ENCODE results near the gene SYF2.
"Not testable (repeated sequence)": the region's sequence is repeated elsewhere in the genome, so short reads cannot be mapped to it uniquely, and the experiment has no call there.

The SYF2 gene

GRCh38 chr1:25246600-25247023 lies 14.3 kb upstream of the SYF2 start:
- DNase-seq (ENCODE audit: low read depth in 3 of 3) = peak in 1 of 3 donors; percentile 13

- no peak for DNase-seq (ENCODE audit: low read depth in 3 of 3)
Observed at GRCh38 chr1:25245809-25246599, 13.7 kb upstream of the SYF2 start.

- no peak for DNase-seq (ENCODE audit: low read depth in 3 of 3)
Observed at GRCh38 chr1:25245393-25245792, 13.1 kb upstream of the SYF2 start.

GRCh38 chr1:25243907-25244306 lies 11.6 kb upstream of the SYF2 start:
- DNase-seq (ENCODE audit: low read depth in 3 of 3) = no peak

- DNase-seq (ENCODE audit: low read depth in 3 of 3) = peak; percentile 84 to 93 (median 87)
Observed at GRCh38 chr1:25239681-25240541, 7.6 kb upstream of the SYF2 start.

- no peak for DNase-seq (ENCODE audit: low read depth in 3 of 3)
Observed at GRCh38 chr1:25238046-25238445, 5.7 kb upstream of the SYF2 start.

GRCh38 chr1:25236261-25236660 lies 4.0 kb upstream of the SYF2 start:
- DNase-seq (ENCODE audit: low read depth in 3 of 3) = not testable (repeated sequence)

GRCh38 chr1:25235411-25235810 lies 3.1 kb upstream of the SYF2 start:
- not testable (repeated sequence) for DNase-seq (ENCODE audit: low read depth in 3 of 3)

- peak; percentile 35 to 54 (median 49) for DNase-seq (ENCODE audit: low read depth in 3 of 3)
Observed at GRCh38 chr1:25232866-25233784, 823 bp upstream of the SYF2 start.

- no peak for DNase-seq (ENCODE audit: low read depth in 3 of 3)
Observed at GRCh38 chr1:25223471-25223870, 8.8 kb downstream of the SYF2 start.

GRCh38 chr1:25222606-25223005 lies 9.7 kb downstream of the SYF2 start:
- DNase-seq (ENCODE audit: low read depth in 3 of 3) = no peak

GRCh38 chr1:25220666-25221065 lies 11.6 kb downstream of the SYF2 start:
- no peak for DNase-seq (ENCODE audit: low read depth in 3 of 3)

GRCh38 chr1:25219661-25220251 lies 12.5 kb downstream of the SYF2 start:
- no peak for DNase-seq (ENCODE audit: low read depth in 3 of 3)

- DNase-seq (ENCODE audit: low read depth in 3 of 3) = no peak
Observed at GRCh38 chr1:25217598-25218232, 14.6 kb downstream of the SYF2 start.

GRCh38 chr1:25217015-25217414 lies 15.3 kb downstream of the SYF2 start:
- DNase-seq (ENCODE audit: low read depth in 3 of 3) = no peak

GRCh38 chr1:25216123-25216522 lies 16.2 kb downstream of the SYF2 start:
- no peak for DNase-seq (ENCODE audit: low read depth in 3 of 3)

GRCh38 chr1:25212725-25213124 lies 19.6 kb downstream of the SYF2 start:
- no peak for DNase-seq (ENCODE audit: low read depth in 3 of 3)

GRCh38 chr1:25210728-25211127 lies 21.6 kb downstream of the SYF2 start:
- DNase-seq (ENCODE audit: low read depth in 3 of 3) = no peak

GRCh38 chr1:25209516-25209915 lies 22.8 kb downstream of the SYF2 start:
- no peak for DNase-seq (ENCODE audit: low read depth in 3 of 3)

GRCh38 chr1:25208561-25209222 lies 23.6 kb downstream of the SYF2 start:
- no peak for DNase-seq (ENCODE audit: low read depth in 3 of 3)

Data from stimulated activated CD4-positive, alpha-beta T cell treated with anti-CD3 and anti-CD28 coated beads, TNF-alpha, amount 100 ng/mL, for 48 hours (primary cell).